Measurements from ENCODE around the gene TOLLIP.

Gene TOLLIP

DNA sequence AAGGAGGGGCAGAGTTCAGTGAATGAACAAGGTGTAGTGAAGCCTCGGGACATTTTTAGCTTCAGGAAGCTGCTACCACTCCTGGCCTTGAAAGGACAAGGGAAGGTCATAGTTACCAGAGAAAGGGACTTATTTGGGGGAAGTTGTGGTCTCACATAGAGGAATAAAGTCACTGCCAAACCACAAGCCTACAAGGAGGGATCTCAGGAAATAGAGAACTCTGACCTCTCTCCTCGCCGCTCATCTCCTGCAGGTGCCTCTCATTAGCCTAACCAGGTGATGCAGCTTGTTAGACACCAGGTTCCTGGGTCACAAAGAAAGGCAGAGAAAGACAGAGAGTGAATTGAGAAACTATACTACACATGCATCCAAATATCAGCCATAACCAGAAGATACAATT is 14.3 kb upstream of the TOLLIP start:
- POLR2A ChIA-PET, result no interaction called here
- H3K4me3 ChIP-seq (ENCODE audit: low read depth, low read length), result no peak overlapping the region
- H3K27ac ChIP-seq (ENCODE audit: extremely low read depth, low read depth, low read length), result no peak overlapping the region
- no peaks in the 10 kb centered on the region for H3K4me1 ChIP-seq (ENCODE audit: control insufficient read depth, insufficient read depth, low read length)
- TF ChIP-seq GFI1B (tag by site-specific recombination; IDR thresholded peaks at IDR 0.05) (no peak), ZBTB48 (tag by site-specific recombination; IDR thresholded peaks at IDR 0.05) (no peak), ZFP37 (tag by site-specific recombination; IDR thresholded peaks at IDR 0.05) (no peak), ZNF747 (tag by site-specific recombination; IDR thresholded peaks at IDR 0.05) (no peak), ZNF76 (tag by site-specific recombination; IDR thresholded peaks at IDR 0.05; ENCODE audit: borderline replicate concordance, low read depth) (no peak), TSHZ1 (tag by site-specific recombination; IDR thresholded peaks at IDR 0.05; ENCODE audit: borderline replicate concordance) (no peak), ZFP3 (tag by site-specific recombination; IDR thresholded peaks at IDR 0.05; ENCODE audit: low read depth) (no peak), PATZ1 (tag by site-specific recombination; IDR thresholded peaks at IDR 0.05) (no peak), SALL2 (tag by site-specific recombination; IDR thresholded peaks at IDR 0.05; ENCODE audit: borderline replicate concordance) (no peak), SP2 (tag by site-specific recombination; IDR thresholded peaks at IDR 0.05) (no peak), GLI2 (tag by site-specific recombination; IDR thresholded peaks at IDR 0.05; ENCODE audit: borderline replicate concordance, low read depth) (no peak), ZNF521 (tag by site-specific recombination; IDR thresholded peaks at IDR 0.05) (no peak), ATF2 (tag by site-specific recombination; IDR thresholded peaks at IDR 0.05; ENCODE audit: low read depth) (no peak), ZNF707 (tag by site-specific recombination; IDR thresholded peaks at IDR 0.05) (no peak), YY1 (tag by site-specific recombination; IDR thresholded peaks at IDR 0.05) (no peak), SETDB1 (IDR thresholded peaks at IDR 0.05; ENCODE audit: insufficient read length, low read length) (no peak), HOXC10 (CRISPR knock-in tag; IDR thresholded peaks at IDR 0.05) (no peak), ZNF2 (tag by site-specific recombination; IDR thresholded peaks at IDR 0.05) (no peak), ZNF155 (tag by site-specific recombination; IDR thresholded peaks at IDR 0.05) (no peak)
- TF ChIP-seq, protein P1, sequence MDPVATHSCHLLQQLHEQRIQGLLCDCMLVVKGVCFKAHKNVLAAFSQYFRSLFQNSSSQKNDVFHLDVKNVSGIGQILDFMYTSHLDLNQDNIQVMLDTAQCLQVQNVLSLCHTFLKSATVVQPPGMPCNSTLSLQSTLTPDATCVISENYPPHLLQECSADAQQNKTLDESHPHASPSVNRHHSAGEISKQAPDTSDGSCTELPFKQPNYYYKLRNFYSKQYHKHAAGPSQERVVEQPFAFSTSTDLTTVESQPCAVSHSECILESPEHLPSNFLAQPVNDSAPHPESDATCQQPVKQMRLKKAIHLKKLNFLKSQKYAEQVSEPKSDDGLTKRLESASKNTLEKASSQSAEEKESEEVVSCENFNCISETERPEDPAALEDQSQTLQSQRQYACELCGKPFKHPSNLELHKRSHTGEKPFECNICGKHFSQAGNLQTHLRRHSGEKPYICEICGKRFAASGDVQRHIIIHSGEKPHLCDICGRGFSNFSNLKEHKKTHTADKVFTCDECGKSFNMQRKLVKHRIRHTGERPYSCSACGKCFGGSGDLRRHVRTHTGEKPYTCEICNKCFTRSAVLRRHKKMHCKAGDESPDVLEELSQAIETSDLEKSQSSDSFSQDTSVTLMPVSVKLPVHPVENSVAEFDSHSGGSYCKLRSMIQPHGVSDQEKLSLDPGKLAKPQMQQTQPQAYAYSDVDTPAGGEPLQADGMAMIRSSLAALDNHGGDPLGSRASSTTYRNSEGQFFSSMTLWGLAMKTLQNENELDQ (tag by site-specific recombination; IDR thresholded peaks at IDR 0.05; ENCODE audit: low read depth), result no peak
- CTCF ChIA-PET, result interaction anchor here (0.5 kb wide), 1 partner anchor 329 kb away, joined by 3 read pairs; no protein-coding TSS in a partner anchor
- no peaks in the 10 kb centered on the region for H3K9me3 ChIP-seq (ENCODE audit: control insufficient read depth, insufficient read depth, low read depth, low read length)
- H3K36me3 ChIP-seq (ENCODE audit: control insufficient read depth in 2 of 2, insufficient read depth in 1 of 2, low read length in 2 of 2), result no peaks in the 10 kb centered on the region

All from HEK293 (cell line).